Subcutaneous adipose tissue (tissue), 4 donors: ENCODE results near the gene FPR1. TPM values are rescaled to one million over a fixed set of nuclear protein-coding genes. Genes with fewer than 3 reads are reported as not detected.

Experiments used
- CTCF ChIP-seq: fragments of 450-650 bp; IDR thresholded peaks from one replicate; pipeline ENCODE4 v1.5.1; 2016; ENCODE audit warnings: low read depth, mild to moderate bottlenecking, control low read depth, antibody characterized with exemption, moderate library complexity
- total RNA-seq, 4 donors: library from RNA; depleted of rRNA; stranded (reverse); fragments of >200 nt; gene quantifications; one replicate each; pipeline ENCODE4 v1.1.0, GENCODE V29; 2016

FPR1 gene
- total RNA-seq, 4 donors from 2014 or later, result 5.1 to 35.7 (median 22.0) TPM

GRCh38 chr19:51794885-51795490, 43.3 kb upstream of the FPR1 start, which contains the start of gene FPR3:
Gene FPR3, plus strand, starts transcription at chr19:51795157. Its CDS starts 28,592 bp downstream, at chr19:51823749.
- TF ChIP-seq CTCF, result no peak

DNA sequence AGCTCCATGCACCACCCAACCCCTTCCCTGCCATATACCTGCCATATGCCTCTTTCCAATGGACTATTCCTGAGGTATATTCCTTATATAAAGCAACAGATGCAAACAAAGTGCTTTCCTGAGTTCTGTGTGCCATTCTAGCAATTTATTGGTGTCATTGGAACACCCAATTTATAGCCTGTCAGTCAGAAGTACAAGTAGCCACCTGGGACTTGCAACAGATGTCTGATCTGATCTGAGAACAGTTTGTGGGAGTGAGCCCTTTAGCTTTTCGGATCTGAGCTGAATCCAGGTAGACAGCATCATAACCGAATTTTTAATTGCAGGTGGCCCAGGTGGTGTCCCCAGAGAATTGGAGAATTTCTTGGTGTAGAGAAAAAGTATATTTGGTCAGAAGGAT, 42.3 kb upstream of the FPR1 start:
- no peak for TF ChIP-seq CTCF

- TF ChIP-seq CTCF, result no peak
Observed at GRCh38 chr19:51792932-51793331, 41.3 kb upstream of the FPR1 start.

DNA sequence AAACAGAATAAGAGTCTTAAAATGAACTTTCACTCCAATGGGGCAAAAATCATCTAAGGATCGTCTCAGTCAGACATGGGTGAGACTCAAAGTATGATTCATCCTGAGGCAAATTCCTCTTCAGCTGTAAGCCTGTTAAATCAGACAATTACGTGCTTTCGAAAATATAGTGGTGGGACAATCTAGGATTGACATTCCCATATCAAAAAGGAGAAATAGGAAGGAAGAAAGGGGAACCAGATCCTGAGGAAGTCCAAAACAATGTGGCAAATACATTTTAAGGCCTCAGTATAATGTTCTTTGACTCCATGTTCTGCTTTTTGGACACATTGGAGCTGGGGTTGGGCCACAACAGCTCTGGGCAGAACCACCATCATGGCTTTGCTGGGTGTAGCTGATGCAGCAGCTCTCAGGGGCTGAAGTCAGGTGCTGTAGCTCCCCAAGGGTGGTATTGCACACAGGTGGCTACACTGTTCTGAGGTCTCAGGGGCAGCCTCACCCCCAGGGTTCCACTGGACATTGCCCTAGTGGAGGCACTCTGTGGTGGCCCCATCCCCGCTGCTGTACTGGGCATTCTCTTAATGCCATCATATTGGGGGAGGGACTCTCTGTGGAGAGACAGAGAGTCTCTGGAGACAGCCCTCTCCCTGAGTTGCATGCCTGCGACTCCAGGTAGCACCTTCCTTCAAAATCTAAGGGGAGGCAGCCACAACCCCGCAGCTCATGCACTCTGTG, 37.5 kb upstream of the FPR1 start:
- no peak for TF ChIP-seq CTCF

DNA sequence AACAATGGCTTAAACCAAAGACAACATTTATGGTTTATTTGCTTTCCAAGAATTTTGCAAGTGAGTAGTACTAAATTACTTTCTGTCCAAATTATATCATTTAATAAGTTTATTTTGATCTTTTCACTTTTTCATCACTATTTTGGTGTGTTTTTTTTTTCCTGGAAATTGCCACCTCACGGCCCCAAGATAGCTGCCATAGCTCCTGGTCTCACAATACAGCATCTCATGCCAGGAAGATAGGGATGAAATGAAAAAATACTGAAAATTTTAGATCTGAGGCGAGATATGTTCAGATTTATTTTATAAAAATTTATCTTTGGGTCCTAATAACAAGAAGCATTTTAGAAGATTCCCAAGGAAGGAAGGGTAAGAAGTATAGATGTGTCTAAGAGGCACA, 36.4 kb upstream of the FPR1 start:
- TF ChIP-seq CTCF, result no peak

DNA sequence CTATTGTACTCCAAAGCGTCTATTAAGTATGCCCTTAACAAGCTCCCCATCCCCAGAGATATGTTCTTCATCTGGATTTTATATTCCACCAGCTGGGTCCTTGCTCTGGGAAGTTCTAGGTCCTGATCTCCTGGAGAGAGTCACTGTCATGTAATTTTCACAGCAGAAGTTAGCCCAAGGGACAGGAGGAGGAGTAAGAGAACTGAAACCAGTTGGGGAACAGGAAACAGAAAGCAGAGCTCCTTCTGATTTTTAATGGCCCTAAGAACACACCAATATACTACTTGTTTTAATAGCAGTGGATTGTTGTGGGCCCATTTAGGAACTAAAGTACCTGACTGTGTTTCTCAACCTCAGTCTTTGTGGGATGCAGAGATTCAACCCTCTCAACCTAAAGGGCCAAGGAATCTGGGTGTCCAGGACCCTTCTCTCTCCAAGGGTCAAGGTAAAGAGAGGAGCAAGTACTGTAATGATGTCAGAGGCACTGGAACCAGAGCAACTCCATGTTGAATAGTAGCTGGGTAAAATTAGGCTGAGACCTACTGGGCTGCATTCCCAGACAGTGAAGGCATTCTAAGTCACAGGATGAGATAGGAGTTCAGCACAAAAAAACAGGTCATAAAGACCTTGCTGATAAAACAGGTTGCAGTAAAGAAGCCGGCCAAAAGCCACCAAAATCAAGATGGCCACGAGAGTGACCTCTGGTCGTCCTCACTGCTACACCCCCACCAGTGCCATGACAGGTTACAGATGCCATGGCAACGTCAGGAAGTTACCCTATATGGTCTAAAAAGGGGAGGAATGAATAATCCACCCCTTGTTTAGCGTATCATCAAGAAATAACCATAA, 35.2 kb upstream of the FPR1 start:
- TF ChIP-seq CTCF, result no peak
